ENCODE results near the gene ACE.

Gene ACE

DNA sequence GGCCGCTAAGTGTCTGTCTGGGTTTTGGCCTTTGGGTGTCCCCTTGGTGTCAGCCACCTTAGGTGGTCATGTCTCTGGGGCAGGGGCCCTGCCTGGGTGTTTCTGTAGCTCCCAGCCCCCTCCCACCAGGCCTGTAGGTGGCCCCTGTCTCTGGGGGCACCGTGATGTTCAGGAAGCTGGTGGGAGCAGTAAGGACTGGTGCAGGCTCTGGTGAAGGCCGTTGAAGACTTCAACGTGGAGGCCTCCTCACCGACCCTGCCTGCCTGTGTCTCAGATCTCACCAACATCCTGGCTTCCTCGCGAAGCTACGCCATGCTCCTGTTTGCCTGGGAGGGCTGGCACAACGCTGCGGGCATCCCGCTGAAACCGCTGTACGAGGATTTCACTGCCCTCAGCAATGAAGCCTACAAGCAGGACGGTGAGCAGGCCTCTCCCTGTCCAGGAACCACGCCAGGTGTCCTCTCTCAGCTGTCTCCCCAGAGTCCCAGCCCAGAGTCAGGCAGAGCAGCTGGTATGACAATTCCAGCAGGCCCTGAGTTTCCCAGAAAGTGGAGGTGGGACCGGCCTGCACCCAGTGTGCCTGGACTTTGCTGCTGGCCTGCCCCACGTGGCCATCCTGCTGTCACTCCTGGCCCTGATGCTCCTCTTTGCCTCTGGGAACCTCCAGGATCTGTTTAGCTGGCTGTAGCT is 2.8 kb downstream of the ACE start:
- H3K4me3 ChIP-seq (ENCODE audit: low read depth, low read length) = no peak overlapping the region
- no peak for TF ChIP-seq CTCF (IDR thresholded peaks at IDR 0.05; ENCODE audit: control insufficient read depth, extremely low read depth, insufficient read depth)
- no peak for DNase-seq (ENCODE audit: low read depth)

- H3K4me3 ChIP-seq (ENCODE audit: low read depth, low read length) = no peak overlapping the region
- no peak for TF ChIP-seq CTCF (IDR thresholded peaks at IDR 0.05; ENCODE audit: control insufficient read depth, extremely low read depth, insufficient read depth)
- DNase-seq (ENCODE audit: low read depth) = no peak
These were observed 3.4 kb downstream of the ACE start for GRCh38 chr17:63480192-63480784.

DNA sequence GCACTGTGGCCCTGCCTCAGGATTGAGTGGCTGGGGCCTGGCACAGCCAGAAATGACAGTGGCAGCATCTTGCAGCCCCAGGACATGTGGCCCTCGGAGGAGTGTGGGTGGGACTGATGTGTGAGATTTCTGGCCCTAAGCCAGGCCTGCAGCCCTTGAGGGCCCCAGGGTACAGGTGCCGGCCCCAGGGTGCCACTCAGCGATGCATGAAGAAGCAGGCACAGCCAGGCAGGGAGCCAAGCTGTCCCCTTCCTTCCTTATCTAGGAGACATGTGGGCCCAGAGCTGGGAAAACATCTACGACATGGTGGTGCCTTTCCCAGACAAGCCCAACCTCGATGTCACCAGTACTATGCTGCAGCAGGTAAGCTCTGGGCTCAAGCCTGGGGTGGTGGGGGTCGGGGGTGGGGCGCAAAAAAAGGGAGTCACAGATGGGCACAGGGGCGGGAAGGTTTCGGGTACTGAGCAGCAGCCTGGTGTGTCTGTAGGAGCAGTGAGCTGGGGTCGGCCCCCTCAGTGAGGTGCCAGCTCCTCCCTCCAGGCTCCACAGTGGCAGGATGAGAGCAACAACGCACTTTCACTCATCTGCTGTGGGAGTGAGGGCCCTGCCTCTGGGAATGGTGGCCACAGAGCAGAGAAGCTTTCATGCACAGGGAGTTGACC is 4.1 kb downstream of the ACE start:
- no peak for DNase-seq (ENCODE audit: low read depth)
- no peak for TF ChIP-seq CTCF (IDR thresholded peaks at IDR 0.05; ENCODE audit: control insufficient read depth, extremely low read depth, insufficient read depth)
- no peak overlapping the region for H3K4me3 ChIP-seq (ENCODE audit: low read depth, low read length)

- no peak for TF ChIP-seq CTCF (IDR thresholded peaks at IDR 0.05; ENCODE audit: control insufficient read depth, extremely low read depth, insufficient read depth)
- H3K4me3 ChIP-seq (ENCODE audit: low read depth, low read length) = no peak overlapping the region
- no peak for DNase-seq (ENCODE audit: low read depth)
These were observed 4.6 kb downstream of the ACE start for GRCh38 chr17:63481488-63481870.

DNA sequence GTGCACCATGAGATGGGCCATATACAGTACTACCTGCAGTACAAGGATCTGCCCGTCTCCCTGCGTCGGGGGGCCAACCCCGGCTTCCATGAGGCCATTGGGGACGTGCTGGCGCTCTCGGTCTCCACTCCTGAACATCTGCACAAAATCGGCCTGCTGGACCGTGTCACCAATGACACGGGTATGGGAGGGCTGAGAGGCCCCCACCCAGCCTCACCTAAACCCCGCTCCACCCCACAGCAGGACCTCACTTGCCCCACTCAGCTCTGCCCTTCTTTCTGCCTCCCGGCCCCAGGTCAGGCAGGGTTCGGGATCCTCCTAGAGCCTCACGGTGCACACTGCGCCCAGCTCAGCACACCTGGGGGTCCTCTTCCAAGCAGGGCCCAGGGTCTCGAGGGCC is 5.6 kb downstream of the ACE start:
- no peak overlapping the region for H3K4me3 ChIP-seq (ENCODE audit: low read depth, low read length)
- no peak for TF ChIP-seq CTCF (IDR thresholded peaks at IDR 0.05; ENCODE audit: control insufficient read depth, extremely low read depth, insufficient read depth)
- DNase-seq (ENCODE audit: low read depth) = no peak

GRCh38 chr17:63483038-63483437 is 6.2 kb downstream of the ACE start:
- no peak for TF ChIP-seq CTCF (IDR thresholded peaks at IDR 0.05; ENCODE audit: control insufficient read depth, extremely low read depth, insufficient read depth)
- no peak overlapping the region for H3K4me3 ChIP-seq (ENCODE audit: low read depth, low read length)
- no peak for DNase-seq (ENCODE audit: low read depth)
